ENCODE measurements around the gene UCN.
"Not testable (repeated sequence)": the region's sequence is repeated elsewhere in the genome, so short reads cannot be mapped to it uniquely, and the experiment has no call there.

UCN gene

GRCh38 chr2:27304488-27305240, 3.6 kb downstream of the UCN start:
- no peak overlapping the region for H3K27ac ChIP-seq
- no peak for TF ChIP-seq CTCF (conservative IDR thresholded peaks at IDR 0.05)

GRCh38 chr2:27303093-27304025, 4.9 kb downstream of the UCN start:
- peak; percentile 90 for TF ChIP-seq CTCF (conservative IDR thresholded peaks at IDR 0.05)
- peak overlapping the region; percentile 71 for H3K27ac ChIP-seq

GRCh38 chr2:27300606-27301005, 7.6 kb downstream of the UCN start:
- not testable (repeated sequence) for H3K27ac ChIP-seq

- no peak for TF ChIP-seq CTCF (conservative IDR thresholded peaks at IDR 0.05)
- H3K27ac ChIP-seq: peak overlapping the region; percentile 77
Observed at GRCh38 chr2:27298391-27299080, 9.7 kb downstream of the UCN start.

GRCh38 chr2:27297195-27297594, 11.1 kb downstream of the UCN start:
- H3K27ac ChIP-seq: no peak overlapping the region
- TF ChIP-seq CTCF (conservative IDR thresholded peaks at IDR 0.05): no peak

GRCh38 chr2:27296481-27296880, 11.8 kb downstream of the UCN start:
- no peak overlapping the region for H3K27ac ChIP-seq
- no peak for TF ChIP-seq CTCF (conservative IDR thresholded peaks at IDR 0.05)

- TF ChIP-seq CTCF (conservative IDR thresholded peaks at IDR 0.05): no peak
- H3K27ac ChIP-seq: peak overlapping the region; percentile 99
Observed at GRCh38 chr2:27294928-27295327, 13.3 kb downstream of the UCN start.
